Pancreas (tissue), 10 donors: Measurements from ENCODE around the gene MAP3K6. TPM values are rescaled to one million over a fixed set of nuclear protein-coding genes. Genes with fewer than 3 reads are reported as not detected.

ENCODE experiments used
- ATAC-seq, 4 donors: fragments of 200-7000 bp; cut with Tn5 transposase; one replicate each; pipeline versions ENCODE4 v1.8.0 to v1.9.1; 2020; ENCODE audit warnings: mild to moderate bottlenecking in 4 of 4, moderate library complexity in 4 of 4
- DNase-seq, 6 donors: peaks; one replicate each; pipeline ENCODE4 v3.0.0-alpha.2; 2020
- FAIRE-seq: peaks from 2 replicates; lab custom pipeline; 2012; peaks lifted over from hg19 to GRCh38; lab: Jason Lieb, UNC
- H3K27ac ChIP-seq, 4 donors: fragments of 200-600 bp; sonication (generic); 1 replicate in 3 of 4; 2 replicates in 1 of 4; pipeline versions ENCODE4 v1.5.0 to v1.8.0; 2020
- H3K27me3 ChIP-seq, 4 donors: fragments of 200-600 bp; one replicate each; pipeline ENCODE4 v1.8.0; 2021
- H3K36me3 ChIP-seq, 3 donors: fragments of 200-600 bp; sonication (generic) in 1 of 3; one replicate each; pipeline versions ENCODE4 v1.5.0 to v1.8.0; 2020 to 2021
- H3K4me1 ChIP-seq, 3 donors: fragments of 200-600 bp; one replicate each; pipeline ENCODE4 v1.8.0; 2021
- H3K4me3 ChIP-seq, 4 donors: fragments of 200-600 bp; sonication (generic) in 2 of 4; one replicate each; pipeline versions ENCODE4 v1.5.0 to v1.8.0; 2020 to 2021
- H3K9me3 ChIP-seq, 4 donors: fragments of 200-600 bp; one replicate each; pipeline ENCODE4 v1.8.0; 2021
- WGBS, 2 donors: extraction: QIAGEN DNeasy Blood & Tissue Kit; methylation state at CpG; one replicate each; pipeline ENCODE4 v1.1.7; 2013; 5-methylcytosine and 5-hydroxymethylcytosine counted together
- intact Hi-C, 3 donors: fragments of 100-400 bp; cut with DNase I; formaldehyde crosslinking; loops; one replicate each; pipeline versions ENCODE4 v1.11.1 to v1.14.2; 2022
- polyA plus RNA-seq, 2 donors: library from polyadenylated mRNA; stranded (reverse); fragments of 200-250 nt; gene quantifications; one replicate each; pipeline ENCODE4 v1.2.3, GENCODE V29; 2013
- total RNA-seq, 6 donors: library from RNA; stranded (reverse); fragmentation: NEBNext Ultra II Directional in 4 of 6; extraction: Animal tissue kit (Norgen Biotek cat#: 25700) in 4 of 6; gene quantifications; one replicate each; pipeline versions ENCODE4 v1.2.1 to v1.2.4, GENCODE V29; 2021 to 2023
- TF ChIP-seq, protein P1 (sequence below), 4 donors: fragments of 200-600 bp; sonication (generic) in 3 of 4; IDR thresholded peaks; one replicate each; pipeline versions ENCODE4 v1.5.0 to v1.8.0; 2021; ENCODE audit warnings: antibody characterized with exemption in 4 of 4
- donor health status: healthy with polysubstance abuse.
- donor health status: DM: no; HTN: no; CAD: no; lungs with moderate emphysema.
- donor health status: DM: no; HTN: no; CAD: no.
- donor health status: control.
- donor health status: control.
- donor health status: Bipolar disorder and iron deficiency.
- donor health status: DM: yes; HTN: yes; CAD: no.
- donor health status: DM: no; HTN: no; CAD: no.
- donor health status: DM: no; HTN: no; CAD: no.
- donor health status: DM: yes; HTN: yes; CAD: no.

Gene MAP3K6
- total and polyA plus RNA-seq, 8 donors = 4.7 to 65.7 (median 10.1) TPM

GRCh38 chr1:27318136-27318535, 48.6 kb downstream of the MAP3K6 start:
- no peak for ATAC-seq
- DNase-seq = no peak
- H3K27ac ChIP-seq = no peak overlapping the region
- no peak for FAIRE-seq
- no peaks in the 10 kb centered on the region for H3K9me3 ChIP-seq
- H3K4me1 ChIP-seq = peaks cover 0 to 6% (median 0%) of the 10 kb centered on the region in 3 donors
- H3K27me3 ChIP-seq = no peaks in the 10 kb centered on the region
- TF ChIP-seq, protein P1, sequence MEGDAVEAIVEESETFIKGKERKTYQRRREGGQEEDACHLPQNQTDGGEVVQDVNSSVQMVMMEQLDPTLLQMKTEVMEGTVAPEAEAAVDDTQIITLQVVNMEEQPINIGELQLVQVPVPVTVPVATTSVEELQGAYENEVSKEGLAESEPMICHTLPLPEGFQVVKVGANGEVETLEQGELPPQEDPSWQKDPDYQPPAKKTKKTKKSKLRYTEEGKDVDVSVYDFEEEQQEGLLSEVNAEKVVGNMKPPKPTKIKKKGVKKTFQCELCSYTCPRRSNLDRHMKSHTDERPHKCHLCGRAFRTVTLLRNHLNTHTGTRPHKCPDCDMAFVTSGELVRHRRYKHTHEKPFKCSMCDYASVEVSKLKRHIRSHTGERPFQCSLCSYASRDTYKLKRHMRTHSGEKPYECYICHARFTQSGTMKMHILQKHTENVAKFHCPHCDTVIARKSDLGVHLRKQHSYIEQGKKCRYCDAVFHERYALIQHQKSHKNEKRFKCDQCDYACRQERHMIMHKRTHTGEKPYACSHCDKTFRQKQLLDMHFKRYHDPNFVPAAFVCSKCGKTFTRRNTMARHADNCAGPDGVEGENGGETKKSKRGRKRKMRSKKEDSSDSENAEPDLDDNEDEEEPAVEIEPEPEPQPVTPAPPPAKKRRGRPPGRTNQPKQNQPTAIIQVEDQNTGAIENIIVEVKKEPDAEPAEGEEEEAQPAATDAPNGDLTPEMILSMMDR (IDR thresholded peaks at IDR 0.05) = no peak
- H3K4me3 ChIP-seq = no peak overlapping the region
- 16 to 26% methylated on average over 4 of the region's 4 CpGs for WGBS, 2 donors
- intact Hi-C loops = no loop called here
- H3K36me3 ChIP-seq = no peaks in the 10 kb centered on the region

- WGBS, 2 donors = 45 to 52% methylated on average over 5 of the region's 5 CpGs
- Histone ChIP-seq H3K9me3 (no peaks in the 10 kb centered on the region), H3K36me3 (no peaks in the 10 kb centered on the region), H3K27ac (no peak overlapping the region), H3K4me1 (peaks cover 0 to 3% (median 0%) of the 10 kb centered on the region in 3 donors), H3K4me3 (no peak overlapping the region), H3K27me3 (no peaks in the 10 kb centered on the region)
- no peak for DNase-seq
- TF ChIP-seq, protein P1 (IDR thresholded peaks at IDR 0.05) = no peak
- ATAC-seq = no peak
- no peak for FAIRE-seq
- intact Hi-C loops = no loop called here
Measured at GRCh38 chr1:27316860-27317259, 49.9 kb downstream of the MAP3K6 start.

- TF ChIP-seq, protein P1 (IDR thresholded peaks at IDR 0.05) = no peak
- no peak for DNase-seq
- intact Hi-C loops = no loop called here
- H3K27me3 ChIP-seq = no peaks in the 10 kb centered on the region
- no peaks in the 10 kb centered on the region for H3K9me3 ChIP-seq
- no peak overlapping the region for H3K27ac ChIP-seq
- no peaks in the 10 kb centered on the region for H3K4me1 ChIP-seq
- WGBS, 2 donors = 73 to 84% methylated on average over 2 of the region's 2 CpGs
- H3K36me3 ChIP-seq = no peaks in the 10 kb centered on the region
- no peak for ATAC-seq
- no peak for FAIRE-seq
- H3K4me3 ChIP-seq = no peak overlapping the region
Measured at GRCh38 chr1:27314737-27315136, 52.0 kb downstream of the MAP3K6 start.

- Histone ChIP-seq H3K9me3 (no peaks in the 10 kb centered on the region), H3K4me1 (no peaks in the 10 kb centered on the region), H3K27me3 (no peaks in the 10 kb centered on the region), H3K4me3 (no peak overlapping the region), H3K36me3 (no peaks in the 10 kb centered on the region), H3K27ac (no peak overlapping the region)
- TF ChIP-seq, protein P1 (IDR thresholded peaks at IDR 0.05) = no peak
- FAIRE-seq (no peak), ATAC-seq (no peak), DNase-seq (no peak)
- WGBS, 2 donors = 56 to 71% methylated on average over 3 of the region's 3 CpGs
- intact Hi-C loops = no loop called here
Measured at GRCh38 chr1:27314169-27314568, 52.6 kb downstream of the MAP3K6 start.

DNA sequence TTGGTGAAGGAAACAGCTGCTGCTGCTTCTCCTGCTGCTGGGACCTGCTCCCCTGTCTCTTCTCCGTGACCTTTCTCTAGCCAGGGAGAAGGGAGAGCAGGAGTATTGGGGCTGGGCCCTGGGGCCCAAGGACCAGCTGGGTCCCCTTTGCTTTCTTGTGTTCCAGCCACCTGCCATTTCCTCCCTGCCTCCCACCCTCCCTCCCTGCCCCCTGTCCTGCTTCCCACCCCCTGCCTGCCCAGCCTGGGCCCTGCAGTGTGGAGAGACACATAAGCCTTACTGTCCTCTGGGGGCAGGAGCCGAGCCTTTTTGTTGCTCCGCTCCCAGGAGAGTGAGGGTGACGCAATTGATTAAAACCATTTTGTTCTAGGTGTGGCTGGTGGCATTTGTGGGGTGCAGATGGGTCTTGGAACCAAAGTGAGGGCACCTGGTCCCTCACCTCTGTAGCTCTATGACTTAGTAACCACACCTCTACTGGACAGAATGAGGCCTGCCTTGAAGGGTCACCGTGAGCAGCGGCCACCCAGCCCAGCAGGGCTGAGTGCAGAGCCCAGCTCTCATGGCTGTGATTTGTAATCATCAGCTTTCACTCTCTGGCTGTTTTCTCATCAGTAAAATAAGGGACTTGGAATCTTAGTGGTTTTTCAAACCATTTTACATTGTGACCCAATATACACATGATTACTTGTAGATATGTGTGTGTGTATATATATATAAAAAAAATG, 58.7 kb downstream of the MAP3K6 start:
- 92 to 93% methylated on average over 6 of the region's 6 CpGs for WGBS, 2 donors
- Histone ChIP-seq H3K4me1 (no peaks in the 10 kb centered on the region), H3K27me3 (no peaks in the 10 kb centered on the region), H3K36me3 (no peaks in the 10 kb centered on the region), H3K27ac (no peak overlapping the region), H3K9me3 (no peaks in the 10 kb centered on the region), H3K4me3 (no peak overlapping the region)
- intact Hi-C loops = loop anchor here in 1 of 3 donors (10.0 kb wide), 1 partner anchor 87 kb away; the partner anchor contains the start of gene GPR3
- TF ChIP-seq, protein P1 (IDR thresholded peaks at IDR 0.05) = no peak
- ATAC-seq (no peak), FAIRE-seq (no peak), DNase-seq (no peak)
